Right forelimb (tissue), 1 donor: ENCODE data around the gene COPZ1.

Source experiments
- DNase-seq: peaks from one replicate; pipeline ENCODE4 v3.0.0-alpha.2; 2018

COPZ1 gene

GRCh38 chr12:54359762-54360351, 34.9 kb downstream of the COPZ1 start:
- DNase-seq, result no peak

- peak; percentile 83 for DNase-seq
Measured at GRCh38 chr12:54360717-54361456, 36.0 kb downstream of the COPZ1 start.

DNA sequence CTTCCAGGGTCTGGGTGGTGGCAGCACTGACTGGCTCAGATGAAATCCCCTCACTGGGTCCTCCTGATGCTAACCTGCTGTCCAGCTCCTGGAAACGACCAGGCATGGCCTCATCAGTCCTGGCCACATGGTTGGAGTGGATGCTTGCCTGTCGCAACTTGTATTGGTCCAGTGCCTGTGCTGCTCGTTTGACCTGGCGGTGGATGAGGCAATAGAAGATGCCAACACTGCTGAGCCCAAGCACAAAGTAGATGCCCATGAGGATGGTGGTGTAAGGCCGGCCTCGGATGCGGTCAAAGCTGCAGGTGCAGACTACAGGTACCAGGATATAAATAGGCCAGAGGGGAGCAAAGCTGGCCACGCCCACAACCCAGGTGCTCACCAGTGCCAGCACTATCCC, 38.1 kb downstream of the COPZ1 start:
- no peak for DNase-seq

DNA sequence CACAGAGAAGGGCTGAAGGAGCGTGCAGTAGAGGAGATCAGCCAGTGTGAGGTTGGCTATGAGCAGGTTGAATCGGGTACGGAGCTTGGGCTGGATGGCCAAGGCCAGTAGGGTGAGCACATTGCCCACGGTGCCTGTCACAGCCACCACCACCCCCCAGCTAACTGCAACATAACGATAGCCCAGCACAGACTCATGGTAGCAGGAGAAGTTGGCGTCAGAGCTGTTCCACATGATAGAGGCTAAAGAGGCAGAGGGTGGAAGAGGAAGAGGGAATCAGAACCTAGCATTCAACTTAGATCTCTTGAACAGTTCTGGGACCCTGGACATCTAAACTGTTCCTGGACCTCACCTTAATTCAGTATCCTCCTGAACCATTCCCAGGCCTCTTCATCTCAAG, 38.7 kb downstream of the COPZ1 start:
- no peak for DNase-seq

GRCh38 chr12:54364413-54364812, 39.5 kb downstream of the COPZ1 start, which contains the start of gene GPR84:
TSS of gene GPR84 (minus strand) at chr12:54364486. CDS start at chr12:54363851, 635 bp downstream.
- no peak for DNase-seq

DNA sequence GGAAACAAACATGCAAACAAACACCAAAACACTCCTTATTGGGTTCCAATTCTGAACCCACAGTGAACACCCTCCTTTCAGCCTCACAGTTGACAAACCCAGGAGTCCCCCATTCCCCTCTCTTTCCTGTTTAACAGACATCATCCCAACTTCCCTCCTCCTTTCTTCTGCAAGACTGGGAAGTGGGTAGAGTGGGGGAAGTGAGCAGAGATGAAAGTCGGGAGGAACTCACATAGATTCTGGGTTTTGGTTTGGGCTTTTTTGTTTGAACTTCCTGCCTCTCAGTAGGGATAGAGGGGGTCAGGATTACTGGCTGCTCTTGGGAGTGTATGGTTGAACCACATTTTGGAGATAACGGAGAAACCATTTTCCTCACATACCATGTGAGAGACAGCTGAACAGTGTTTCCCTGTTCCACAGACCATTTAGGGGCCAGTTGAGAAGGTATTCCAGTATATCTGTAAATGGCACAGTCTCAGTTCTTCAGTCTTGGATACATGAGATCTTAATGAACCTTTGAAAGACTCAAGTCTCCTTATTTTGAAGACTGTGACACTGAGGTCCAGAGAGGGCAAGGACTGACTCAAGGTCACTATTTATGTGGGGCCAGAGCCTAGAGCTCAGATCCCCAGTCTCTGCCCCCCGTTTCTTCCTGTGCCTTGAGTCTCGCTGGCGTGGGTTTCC, 43.2 kb downstream of the COPZ1 start:
- DNase-seq, result no peak

DNA sequence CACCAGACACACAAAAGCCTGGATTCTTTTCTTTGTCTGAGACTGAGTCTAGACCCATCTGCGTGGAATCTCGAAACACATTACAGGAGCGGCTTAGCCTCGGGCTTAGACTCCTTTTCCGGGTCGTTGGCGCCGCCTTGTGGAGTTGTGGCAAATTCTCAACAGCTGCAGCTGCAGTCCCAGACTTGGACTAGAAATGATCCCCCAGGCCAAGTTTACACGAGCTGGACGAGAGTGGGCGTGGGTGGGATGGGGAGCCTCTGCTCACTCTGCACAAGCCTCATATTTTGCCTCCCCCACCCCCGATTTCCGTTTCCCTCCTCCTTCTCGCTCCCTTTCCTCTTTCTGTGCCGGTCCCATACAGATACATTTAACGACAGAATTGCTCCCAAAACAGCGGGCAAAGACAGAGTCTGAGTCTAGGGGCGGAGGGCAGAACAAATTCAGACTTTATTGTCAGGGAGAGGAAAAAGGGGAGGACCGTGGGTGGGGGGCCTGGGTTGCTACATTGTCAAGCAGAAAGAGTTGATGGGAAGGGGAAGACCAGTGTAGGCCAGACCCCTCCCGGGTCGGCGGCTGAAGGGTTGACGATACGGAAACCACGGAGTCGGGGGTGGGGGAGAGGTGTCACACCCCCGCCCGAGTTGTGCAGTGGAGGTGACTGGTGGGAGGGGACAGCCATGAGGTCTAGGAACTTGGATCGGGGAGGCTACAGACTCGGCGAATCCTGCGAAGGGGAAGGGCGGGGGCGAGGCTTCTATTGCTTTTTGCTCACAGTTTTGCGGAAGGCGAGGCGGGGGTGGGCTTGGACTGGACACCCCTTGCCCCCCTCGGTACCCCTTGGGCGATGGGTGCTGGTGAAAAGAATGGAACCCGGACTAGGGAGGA, 44.0 kb downstream of the COPZ1 start:
- DNase-seq, result peak; percentile 95

- DNase-seq, result no peak
Measured at GRCh38 chr12:54369597-54370131, 44.7 kb downstream of the COPZ1 start.

- DNase-seq, result peak; percentile 88
Measured at GRCh38 chr12:54370171-54370730, 45.3 kb downstream of the COPZ1 start.

DNA sequence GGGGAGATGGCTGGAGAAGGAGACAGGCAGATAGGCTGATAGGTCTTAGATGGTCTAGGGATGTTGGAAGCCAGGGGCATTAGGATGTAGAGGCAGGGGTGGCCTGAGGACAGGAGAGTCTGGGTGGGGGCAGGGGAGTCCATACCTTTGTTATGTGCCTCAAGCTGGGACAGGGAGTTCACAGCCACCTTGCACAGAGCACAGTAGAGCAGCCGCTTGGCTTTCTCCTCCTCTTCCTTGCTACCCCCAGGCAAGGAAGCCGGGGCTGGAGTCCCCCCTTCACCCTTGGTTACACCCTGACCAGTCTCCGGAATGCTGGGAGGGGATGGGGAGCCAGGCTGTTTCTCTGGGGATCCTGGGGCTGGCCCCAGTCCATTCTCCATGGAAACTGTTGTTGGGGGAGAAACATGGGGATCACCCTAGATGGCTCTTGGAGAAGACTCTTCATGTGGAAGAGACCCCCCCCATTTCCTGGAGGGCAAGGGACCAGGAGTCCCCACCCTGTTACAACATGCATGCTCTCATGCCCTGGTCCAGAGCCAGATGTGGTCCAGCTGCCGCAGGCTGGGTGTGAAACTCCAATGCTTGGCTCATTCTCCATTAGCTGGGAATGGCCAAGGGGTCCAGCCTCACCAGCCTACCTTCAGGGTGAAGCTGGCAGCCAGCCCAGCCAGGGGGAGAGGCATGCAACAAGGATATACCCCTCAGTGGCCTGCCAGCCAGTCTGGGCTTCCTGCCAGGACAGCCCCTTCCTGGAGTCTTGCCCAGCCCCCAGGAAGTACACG, 46.6 kb downstream of the COPZ1 start:
- DNase-seq, result peak; percentile 73

- no peak for DNase-seq
Measured at GRCh38 chr12:54372113-54372806, 47.3 kb downstream of the COPZ1 start.

- DNase-seq, result no peak
Measured at GRCh38 chr12:54373649-54374561, 49.0 kb downstream of the COPZ1 start.

DNA sequence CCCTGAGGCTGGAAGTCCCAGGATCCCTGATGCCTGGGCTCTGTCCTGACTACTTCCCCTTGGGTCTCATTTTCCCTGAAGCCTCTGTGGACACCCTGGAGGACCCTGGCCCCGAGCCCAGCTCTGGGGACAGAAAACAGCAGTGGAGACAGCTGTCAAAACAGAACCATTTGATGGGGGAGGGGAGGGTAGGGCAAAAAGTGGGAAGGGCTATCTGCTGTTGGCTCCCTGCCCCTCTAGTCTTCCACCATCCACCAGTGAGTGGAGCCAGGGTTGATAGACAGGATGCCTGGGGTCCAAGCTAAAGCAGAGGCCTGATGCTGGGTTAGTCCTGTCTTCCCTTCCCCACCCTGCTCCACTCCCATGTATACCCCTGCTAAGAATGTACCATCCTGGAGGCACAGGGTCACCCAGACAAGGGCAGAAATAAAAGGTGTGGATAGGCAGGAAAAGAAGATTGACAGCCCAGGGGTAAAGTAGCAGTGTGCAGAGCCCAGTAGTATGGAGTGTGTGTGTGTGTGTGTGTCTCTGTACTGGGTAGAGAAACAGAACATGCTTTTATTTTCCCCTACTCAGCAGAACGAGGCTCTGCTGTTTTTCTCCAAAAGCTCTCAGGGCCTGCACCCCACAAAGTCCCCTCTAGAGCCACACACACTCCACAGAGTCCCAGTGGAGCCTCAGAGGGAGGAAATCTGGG, 49.8 kb downstream of the COPZ1 start:
- DNase-seq, result no peak

DNA sequence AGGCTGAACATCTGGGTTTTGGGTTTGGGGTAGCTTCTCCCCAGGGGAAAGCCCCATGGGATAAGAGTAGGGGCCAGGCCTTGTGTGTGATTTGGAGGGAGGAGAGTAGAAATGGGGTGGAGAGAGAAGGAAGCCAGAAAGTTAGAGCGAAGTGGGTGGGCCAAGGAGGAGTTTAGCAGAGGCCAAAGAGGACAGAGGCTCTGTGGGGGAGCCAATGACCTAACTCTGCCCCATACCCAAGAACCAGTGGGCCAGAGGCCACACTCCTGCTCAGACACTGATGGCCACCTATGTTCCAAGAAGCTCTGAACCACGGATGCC, 50.3 kb downstream of the COPZ1 start:
- no peak for DNase-seq

DNA sequence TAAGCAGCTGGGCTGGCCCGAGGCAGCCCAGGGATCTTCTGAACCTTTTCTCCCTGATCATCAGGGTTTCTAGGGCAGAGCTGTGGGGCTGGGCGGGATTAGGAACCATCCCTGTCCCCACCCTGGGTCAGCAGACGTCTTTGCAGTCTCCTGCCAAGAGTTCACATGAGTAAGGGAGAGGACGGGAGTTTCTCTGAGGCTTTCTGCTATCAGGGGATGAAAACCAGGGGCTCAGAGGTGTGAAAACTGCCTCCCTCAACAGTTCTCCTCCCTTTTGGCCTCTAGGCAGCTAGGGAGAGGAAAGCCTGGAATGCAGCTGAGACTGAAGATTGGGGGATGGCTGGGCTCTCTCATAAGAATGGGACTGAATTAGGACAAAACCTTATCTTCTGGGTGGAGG, 51.7 kb downstream of the COPZ1 start:
- DNase-seq, result no peak

- DNase-seq, result no peak
Measured at GRCh38 chr12:54377007-54377406, 52.1 kb downstream of the COPZ1 start.

GRCh38 chr12:54377797-54378515, 53.0 kb downstream of the COPZ1 start:
- DNase-seq, result no peak

DNA sequence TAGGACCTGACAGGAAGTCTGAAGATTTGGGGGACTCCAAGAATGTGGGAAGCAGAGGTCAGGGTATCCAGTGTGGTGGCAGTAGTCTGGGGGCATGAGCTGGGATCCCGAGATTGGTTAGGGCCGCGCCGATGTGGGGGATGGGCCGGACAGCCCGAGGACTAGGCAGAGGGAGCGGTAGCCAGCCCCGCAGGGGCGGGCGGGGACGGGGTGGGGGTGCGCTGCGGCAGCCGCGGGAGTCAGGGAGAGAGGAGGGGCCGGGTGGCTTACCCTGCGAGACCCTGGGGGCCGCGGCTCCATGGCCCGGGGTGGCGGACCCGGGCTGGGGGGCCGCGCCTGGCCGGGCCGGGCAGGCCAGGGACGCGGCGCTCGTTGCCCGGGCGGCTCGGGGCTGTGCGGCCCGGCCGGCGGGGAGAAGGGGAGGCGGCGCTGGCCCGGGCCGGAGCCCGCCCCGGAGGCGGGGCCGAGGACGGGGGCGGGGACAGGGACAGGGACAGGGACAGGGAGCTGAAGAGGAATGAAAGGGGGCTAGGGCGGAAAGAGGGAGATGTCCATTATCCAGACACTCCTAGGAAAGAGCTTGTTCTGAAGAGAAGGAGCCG, 54.0 kb downstream of the COPZ1 start:
- DNase-seq, result peak; percentile 79
